HG03442 (cell line): Measurements from ENCODE around the gene ZMPSTE24.
"Not testable (repeated sequence)": the region's sequence is repeated elsewhere in the genome, so short reads cannot be mapped to it uniquely, and the experiment has no call there.

Source experiments
- ATAC-seq: cut with Tn5 transposase; IDR thresholded peaks from one replicate; pipeline ENCODE4 v1.9.1; 2021; ENCODE audit warnings: mild to moderate bottlenecking, moderate library complexity; ENCODE audit not compliant: unreplicated experiment

The ZMPSTE24 gene

GRCh38 chr1:40257688-40258444 lies at the start of gene ZMPSTE24:
ZMPSTE24 (plus strand) TSS chr1:40258236; CDS start chr1:40258272, 36 bp downstream.
- ATAC-seq: peak; percentile 84

GRCh38 chr1:40210511-40211204 lies 47.4 kb upstream of the ZMPSTE24 start:
- no peak for ATAC-seq

- no peak for ATAC-seq
Measured at GRCh38 chr1:40218333-40218732, 39.7 kb upstream of the ZMPSTE24 start.

- ATAC-seq: not testable (repeated sequence)
Measured at GRCh38 chr1:40221471-40221905, 36.5 kb upstream of the ZMPSTE24 start.

- no peak for ATAC-seq
Measured at GRCh38 chr1:40221977-40222772, 35.9 kb upstream of the ZMPSTE24 start.

- no peak for ATAC-seq
Measured at GRCh38 chr1:40224040-40224439, 34.0 kb upstream of the ZMPSTE24 start.

GRCh38 chr1:40226192-40226591 lies 31.8 kb upstream of the ZMPSTE24 start:
- ATAC-seq: no peak

- peak; percentile 79 for ATAC-seq
Measured at GRCh38 chr1:40232444-40232843, 25.6 kb upstream of the ZMPSTE24 start.

- no peak for ATAC-seq
Measured at GRCh38 chr1:40239626-40240025, 18.4 kb upstream of the ZMPSTE24 start.

GRCh38 chr1:40240390-40240789 lies 17.6 kb upstream of the ZMPSTE24 start:
- ATAC-seq: no peak

GRCh38 chr1:40241362-40241761 lies 16.7 kb upstream of the ZMPSTE24 start:
- ATAC-seq: peak; percentile 13

- ATAC-seq: no peak
Measured at GRCh38 chr1:40243351-40243750, 14.7 kb upstream of the ZMPSTE24 start.

GRCh38 chr1:40244138-40244744 lies 13.8 kb upstream of the ZMPSTE24 start:
- no peak for ATAC-seq

- ATAC-seq: no peak
Measured at GRCh38 chr1:40245686-40246085, 12.3 kb upstream of the ZMPSTE24 start.

- ATAC-seq: no peak
Measured at GRCh38 chr1:40247655-40248054, 10.4 kb upstream of the ZMPSTE24 start, which contains the start of gene TMCO2. TMCO2 (plus strand) TSS chr1:40247937; CDS start chr1:40247994, 57 bp downstream.

GRCh38 chr1:40248412-40248811 lies 9.6 kb upstream of the ZMPSTE24 start:
- no peak for ATAC-seq

- ATAC-seq: no peak
Measured at GRCh38 chr1:40251456-40251855, 6.6 kb upstream of the ZMPSTE24 start.

GRCh38 chr1:40252601-40253000 lies 5.4 kb upstream of the ZMPSTE24 start:
- ATAC-seq: no peak

- no peak for ATAC-seq
Measured at GRCh38 chr1:40255231-40255630, 2.8 kb upstream of the ZMPSTE24 start.

- ATAC-seq: no peak
Measured at GRCh38 chr1:40256401-40257084, 1.5 kb upstream of the ZMPSTE24 start.
